GM12891 (cell line): ENCODE results near the gene TRPM3.

Experiments used
- POLR2A ChIP-seq: IDR thresholded peaks from 2 replicates; pipeline ENCODE4 v1.6.1; 2011; ENCODE audit warnings: low read depth, low read length, control low read depth
- POLR2AphosphoS5 ChIP-seq: IDR thresholded peaks from 2 replicates; pipeline ENCODE4 v1.6.1; 2011; ENCODE audit warnings: low read depth, low read length, control low read depth

DNA sequence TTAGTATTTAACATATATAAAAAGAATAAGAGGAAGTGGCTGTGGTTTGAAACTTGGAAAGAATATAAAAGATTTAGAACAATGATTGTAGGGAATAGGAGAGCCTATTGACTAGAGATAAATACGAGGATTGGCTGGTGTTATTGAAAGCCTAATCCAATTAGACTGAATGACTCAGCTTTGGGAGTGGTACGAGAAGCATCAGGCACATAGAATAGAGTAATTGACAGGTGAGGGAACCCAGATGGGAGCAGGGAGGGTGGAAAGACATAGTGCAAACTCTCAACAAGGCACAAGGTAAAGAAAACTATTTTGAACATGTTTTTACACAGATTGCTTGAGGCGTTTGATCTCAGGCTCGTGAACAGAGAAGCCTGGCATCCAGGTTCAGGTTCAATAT, 368.1 kb downstream of the TRPM3 start:
- TF ChIP-seq POLR2A = no peak
- no peak for TF ChIP-seq POLR2AphosphoS5
